GM11168 (cell line): ENCODE results near the gene MON1B.
"Not testable (repeated sequence)": the region's sequence is repeated elsewhere in the genome, so short reads cannot be mapped to it uniquely, and the experiment has no call there.

ENCODE experiments used
- in situ Hi-C: fragments of 300-500 bp; cut with MboI; formaldehyde crosslinking; loops from one replicate; pipeline ENCODE4 v1.12.0; 2022; ENCODE audit warnings: low sequenced_read_pairs; ENCODE audit not compliant: unreplicated experiment

The MON1B gene

GRCh38 chr16:77234611-77235010 is 43.6 kb downstream of the MON1B start:
- in situ Hi-C loops: no loop called here

GRCh38 chr16:77236063-77236511 is 45.1 kb downstream of the MON1B start:
- in situ Hi-C loops: no loop called here

GRCh38 chr16:77238593-77238992 is 47.6 kb downstream of the MON1B start:
- in situ Hi-C loops: no loop called here

GRCh38 chr16:77242471-77242870 is 51.5 kb downstream of the MON1B start:
- in situ Hi-C loops: not testable (repeated sequence)

GRCh38 chr16:77246150-77246549 is 55.2 kb downstream of the MON1B start:
- in situ Hi-C loops: no loop called here

- in situ Hi-C loops: no loop called here
Observed at GRCh38 chr16:77250400-77250799, 59.4 kb downstream of the MON1B start.
